GM21737 (cell line): ENCODE measurements around the gene USP24.
"Not testable (repeated sequence)": the region's sequence is repeated elsewhere in the genome, so short reads cannot be mapped to it uniquely, and the experiment has no call there.

Experiments
- ATAC-seq: cut with Tn5 transposase; IDR thresholded peaks from one replicate; pipeline ENCODE4 v1.9.1; 2021; ENCODE audit warnings: mild to moderate bottlenecking, moderate library complexity; ENCODE audit not compliant: unreplicated experiment

Gene USP24

DNA sequence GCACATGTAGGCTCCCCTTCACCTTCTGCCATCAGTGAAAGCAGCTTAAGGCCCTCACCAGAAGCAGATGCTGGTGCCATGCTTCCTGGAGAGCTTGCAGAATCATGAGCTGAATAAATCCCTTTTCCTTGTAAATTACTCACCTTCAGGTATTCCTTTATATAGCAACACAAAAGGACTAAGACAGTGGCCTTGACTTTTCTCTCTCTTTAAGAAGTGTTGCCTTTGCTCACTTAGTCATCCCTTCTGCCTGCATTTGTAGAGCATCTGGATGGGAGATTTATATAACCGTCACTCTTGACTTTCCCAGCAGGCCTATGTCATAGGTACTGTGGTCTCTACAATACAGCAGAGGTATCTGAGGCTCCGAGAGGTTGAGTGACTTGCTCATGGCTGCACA, 172.2 kb downstream of the USP24 start:
- ATAC-seq: no peak

DNA sequence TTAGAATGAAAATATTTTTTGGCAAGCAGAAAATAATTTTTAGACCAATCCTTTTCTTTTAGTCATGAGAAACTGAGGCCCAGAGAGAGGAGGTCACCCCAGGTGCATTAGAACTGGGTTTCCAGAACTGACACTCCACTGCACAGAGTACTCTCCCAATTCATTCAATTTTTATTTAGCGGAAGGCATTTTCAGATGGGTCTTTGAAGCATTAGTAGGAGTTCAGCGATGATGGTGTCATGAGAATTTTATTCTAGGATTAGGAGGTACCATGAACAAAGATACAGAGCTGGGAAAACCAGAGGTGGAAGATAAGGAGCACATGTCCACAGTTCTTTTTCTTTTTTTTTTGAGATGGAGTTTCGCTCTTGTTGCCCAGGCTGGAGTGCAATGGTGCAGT, 173.6 kb downstream of the USP24 start:
- no peak for ATAC-seq

DNA sequence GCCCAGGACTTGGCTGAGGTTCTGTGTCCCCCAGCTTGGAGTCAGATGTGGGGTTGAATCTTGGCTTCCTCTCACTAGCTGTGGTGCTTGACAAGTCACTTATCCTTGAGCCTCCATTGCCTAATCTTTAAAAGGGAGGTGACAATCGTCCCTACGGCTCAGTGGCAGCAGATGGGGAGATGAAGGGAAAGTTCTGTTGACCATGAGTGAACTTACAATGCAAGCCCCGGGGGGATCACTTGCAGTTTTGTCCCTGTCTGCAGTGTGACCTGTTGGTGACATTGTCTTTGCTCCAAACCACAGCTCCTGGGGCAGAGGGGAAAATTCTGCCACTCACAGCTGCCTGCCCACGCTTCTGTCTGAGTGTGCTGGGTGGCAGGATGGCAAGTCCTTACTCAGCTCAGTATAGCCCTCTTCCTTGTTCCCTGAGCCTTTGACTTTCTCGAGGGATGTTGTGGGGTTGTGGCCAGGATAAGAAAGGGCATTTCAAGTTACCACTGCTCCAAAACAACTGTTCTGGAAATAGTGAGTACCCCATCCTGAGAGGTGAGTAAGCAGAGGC, 174.2 kb downstream of the USP24 start:
- no peak for ATAC-seq

DNA sequence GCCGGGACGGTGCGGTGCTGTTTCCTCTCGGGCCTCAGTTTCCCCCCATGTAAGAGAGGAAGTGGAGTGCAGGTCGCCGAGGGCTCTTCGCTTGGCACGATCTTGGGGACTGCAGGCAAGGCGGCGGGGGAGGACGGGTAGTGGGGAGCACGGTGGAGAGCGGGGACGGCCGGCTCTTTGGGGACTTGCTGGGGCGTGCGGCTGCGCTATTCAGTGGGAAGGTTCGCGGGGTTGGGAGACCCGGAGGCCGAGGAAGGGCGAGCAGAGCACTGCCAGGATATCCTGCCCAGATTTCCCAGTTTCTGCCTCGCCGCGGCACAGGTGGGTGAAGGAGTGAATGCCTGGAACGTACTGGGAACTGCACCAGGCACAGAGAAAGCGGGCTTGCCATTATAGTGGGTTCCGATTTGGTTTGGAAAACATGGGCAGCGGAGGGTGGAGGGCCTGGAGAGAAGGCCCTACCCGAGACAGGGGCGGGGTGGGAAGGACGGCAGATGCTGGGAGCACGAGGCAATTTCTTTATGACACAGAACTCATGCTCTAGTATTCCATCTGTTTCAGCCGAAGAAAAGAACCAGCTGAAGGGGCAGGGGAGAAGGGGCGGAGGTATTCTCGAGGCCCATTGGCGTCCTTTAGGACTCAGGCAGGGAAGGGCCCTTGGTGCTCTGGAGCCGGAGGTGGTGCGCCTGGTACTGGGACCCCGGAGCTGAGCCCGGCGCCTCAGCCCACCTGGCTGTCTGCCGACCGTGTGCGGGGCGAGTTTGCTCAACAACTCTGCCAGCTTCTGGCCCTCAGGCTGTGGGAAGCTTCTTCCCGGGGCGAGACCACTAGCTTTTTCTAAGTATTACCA, 174.9 kb downstream of the USP24 start:
- ATAC-seq: no peak

DNA sequence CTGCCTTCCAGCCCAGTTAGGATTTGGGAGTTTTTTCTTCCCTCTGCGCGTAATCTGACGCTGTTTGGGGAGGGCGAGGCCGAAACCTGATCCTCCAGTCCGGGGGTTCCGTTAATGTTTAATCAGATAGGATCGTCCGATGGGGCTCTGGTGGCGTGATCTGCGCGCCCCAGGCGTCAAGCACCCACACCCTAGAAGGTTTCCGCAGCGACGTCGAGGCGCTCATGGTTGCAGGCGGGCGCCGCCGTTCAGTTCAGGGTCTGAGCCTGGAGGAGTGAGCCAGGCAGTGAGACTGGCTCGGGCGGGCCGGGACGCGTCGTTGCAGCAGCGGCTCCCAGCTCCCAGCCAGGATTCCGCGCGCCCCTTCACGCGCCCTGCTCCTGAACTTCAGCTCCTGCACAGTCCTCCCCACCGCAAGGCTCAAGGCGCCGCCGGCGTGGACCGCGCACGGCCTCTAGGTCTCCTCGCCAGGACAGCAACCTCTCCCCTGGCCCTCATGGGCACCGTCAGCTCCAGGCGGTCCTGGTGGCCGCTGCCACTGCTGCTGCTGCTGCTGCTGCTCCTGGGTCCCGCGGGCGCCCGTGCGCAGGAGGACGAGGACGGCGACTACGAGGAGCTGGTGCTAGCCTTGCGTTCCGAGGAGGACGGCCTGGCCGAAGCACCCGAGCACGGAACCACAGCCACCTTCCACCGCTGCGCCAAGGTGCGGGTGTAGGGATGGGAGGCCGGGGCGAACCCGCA, 175.7 kb downstream of the USP24 start, which contains the start of gene PCSK9:
TSS of gene PCSK9 (plus strand) at position 207 of the 741 bp plus-strand sequence. CDS start at position 497, 290 bp downstream.
- ATAC-seq: no peak

DNA sequence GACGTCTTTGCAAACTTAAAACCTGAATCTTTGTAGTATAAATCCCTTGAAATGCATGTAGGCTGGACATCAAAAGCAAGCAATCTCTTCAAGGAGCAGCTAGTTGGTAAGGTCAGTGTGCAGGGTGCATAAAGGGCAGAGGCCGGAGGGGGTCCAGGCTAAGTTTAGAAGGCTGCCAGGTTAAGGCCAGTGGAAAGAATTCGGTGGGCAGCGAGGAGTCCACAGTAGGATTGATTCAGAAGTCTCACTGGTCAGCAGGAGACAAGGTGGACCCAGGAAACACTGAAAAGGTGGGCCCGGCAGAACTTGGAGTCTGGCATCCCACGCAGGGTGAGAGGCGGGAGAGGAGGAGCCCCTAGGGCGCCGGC, 176.2 kb downstream of the USP24 start:
- no peak for ATAC-seq

DNA sequence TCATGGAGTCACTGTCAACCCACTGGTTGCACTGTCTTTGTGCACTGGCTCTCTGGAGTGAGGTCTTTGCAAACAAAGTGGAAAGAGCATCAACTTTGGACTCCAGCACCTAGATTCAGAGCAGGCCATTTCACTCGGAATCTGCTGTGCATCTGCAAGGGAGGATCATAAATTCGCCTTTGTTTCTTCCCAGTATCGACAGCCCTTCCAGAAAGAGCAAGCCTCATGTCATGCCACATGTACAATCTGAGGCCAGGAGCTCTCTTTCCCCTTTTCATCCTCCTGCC, 176.7 kb downstream of the USP24 start:
- ATAC-seq: no peak

DNA sequence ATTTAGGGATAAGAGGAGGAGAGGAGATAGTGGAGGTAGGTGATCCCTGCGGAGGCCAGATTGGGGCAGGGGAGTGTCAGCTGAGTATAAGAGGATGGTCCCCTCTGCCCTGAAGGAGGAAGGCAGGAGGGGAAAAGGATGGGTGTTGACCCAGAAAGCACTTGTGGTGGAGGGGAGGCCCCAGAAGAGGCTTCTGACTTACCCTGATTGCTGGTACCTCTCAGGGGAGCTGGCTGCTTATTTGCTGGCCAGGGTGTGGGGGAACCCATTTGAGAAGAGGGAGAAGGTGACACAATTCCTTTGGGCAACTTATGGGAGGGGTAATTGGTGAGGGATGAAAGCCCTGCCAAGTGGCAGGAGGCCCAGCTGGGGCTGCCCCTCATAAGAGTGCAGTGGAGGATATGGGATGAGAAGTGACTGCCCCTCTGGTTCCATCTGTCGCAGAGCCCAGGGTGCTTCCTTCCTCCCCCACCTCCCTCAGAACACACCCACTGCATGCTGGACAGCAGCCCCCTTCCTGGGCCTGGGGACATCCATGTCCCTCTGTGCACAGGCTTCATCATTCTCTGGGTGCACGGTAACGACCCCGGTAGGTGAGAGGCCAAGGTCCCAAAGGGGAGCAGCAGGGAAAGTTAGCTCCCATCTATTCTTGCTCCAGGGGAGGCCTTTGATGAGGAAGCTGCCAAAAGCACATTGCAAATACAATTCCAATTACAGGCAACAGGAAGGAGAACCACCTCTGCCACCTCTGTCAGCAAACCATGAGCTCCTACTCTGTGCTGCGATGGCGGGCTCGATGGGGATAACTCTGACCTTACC, 177.2 kb downstream of the USP24 start:
- ATAC-seq: no peak

DNA sequence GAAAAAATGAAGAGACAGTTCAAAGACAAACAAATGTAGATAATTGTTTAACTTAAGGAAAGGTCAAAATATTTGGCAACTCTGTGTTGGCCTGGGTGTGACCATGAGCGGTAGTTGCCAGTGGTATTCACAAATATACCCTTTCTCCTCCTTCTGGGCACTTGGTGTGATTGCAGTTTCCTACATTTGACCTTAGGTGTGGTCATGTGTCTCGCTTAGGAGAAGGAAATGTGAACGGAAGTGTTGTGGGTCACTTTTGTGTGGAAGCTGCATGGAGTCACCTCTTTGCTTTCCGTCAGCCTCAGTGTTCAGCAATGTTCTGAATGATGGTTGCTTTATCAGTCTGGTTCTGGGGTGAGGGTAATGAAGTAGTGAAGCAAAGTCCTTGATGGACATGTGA, 179.3 kb downstream of the USP24 start:
- no peak for ATAC-seq

DNA sequence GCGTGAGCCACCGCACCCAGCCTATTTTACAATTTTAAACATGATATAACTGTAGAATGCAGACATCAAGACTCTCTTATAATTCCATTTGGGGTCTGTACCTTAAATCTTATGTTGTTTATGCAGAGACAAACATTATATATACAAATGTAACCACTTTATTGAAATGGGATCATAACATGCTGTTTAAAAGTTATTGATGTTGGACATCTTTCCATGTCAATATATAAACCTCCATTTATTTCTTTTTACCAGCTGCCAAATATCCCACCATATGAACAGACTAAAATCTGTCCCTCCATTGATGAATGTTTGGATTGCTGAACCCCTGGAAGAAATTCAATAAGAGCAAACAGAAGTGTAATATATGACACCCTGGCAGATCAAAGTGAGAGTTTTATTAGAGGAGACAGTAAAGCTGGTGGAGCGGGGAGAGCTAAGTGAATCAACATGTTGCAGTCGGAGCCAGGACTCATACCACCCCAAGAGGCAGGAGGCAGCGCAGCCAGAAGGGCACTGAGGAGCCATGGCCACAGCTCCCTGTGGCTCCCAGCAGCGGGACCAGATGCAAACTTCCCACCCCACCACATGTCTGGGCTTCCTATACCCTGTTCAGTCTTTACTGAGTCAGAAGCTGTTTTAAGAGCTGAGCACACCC, 180.6 kb downstream of the USP24 start:
- no peak for ATAC-seq

DNA sequence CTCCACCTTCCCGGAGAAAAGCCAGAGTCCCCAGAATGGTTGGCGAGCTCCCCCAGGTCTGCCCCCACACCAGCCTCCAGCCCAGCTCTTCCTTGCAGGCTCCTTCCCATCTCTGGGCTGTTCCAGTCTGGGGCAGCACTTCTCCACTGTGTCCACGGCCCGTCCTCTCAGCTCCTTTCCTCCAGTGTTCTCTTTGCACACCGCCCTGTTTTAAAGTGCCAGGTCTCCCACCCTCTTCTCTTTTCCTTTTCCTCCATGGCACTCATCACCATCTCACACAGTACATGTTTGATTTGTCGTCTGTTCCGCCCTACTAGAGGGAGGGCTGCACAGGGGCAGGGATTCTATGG, 181.9 kb downstream of the USP24 start:
- ATAC-seq: no peak

DNA sequence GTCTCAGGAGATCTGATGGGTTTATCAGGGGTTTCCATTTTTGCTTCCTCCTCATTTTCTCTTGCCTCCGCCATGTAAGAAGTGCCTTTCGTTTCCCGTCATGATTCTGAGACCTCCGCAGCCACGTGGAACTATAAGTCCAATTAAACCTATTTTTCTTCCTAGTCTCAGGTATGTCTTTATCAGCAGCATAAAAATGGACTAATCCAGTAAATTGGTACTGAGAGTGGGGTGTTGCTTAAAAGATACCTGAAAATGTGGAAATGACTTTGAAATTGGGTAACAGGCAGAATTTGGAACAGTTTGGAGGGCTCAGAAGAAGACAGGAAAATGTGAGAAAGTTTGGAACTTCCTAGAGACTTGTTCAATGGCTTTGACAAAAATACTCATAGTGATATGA, 184.1 kb downstream of the USP24 start:
- not testable (repeated sequence) for ATAC-seq

DNA sequence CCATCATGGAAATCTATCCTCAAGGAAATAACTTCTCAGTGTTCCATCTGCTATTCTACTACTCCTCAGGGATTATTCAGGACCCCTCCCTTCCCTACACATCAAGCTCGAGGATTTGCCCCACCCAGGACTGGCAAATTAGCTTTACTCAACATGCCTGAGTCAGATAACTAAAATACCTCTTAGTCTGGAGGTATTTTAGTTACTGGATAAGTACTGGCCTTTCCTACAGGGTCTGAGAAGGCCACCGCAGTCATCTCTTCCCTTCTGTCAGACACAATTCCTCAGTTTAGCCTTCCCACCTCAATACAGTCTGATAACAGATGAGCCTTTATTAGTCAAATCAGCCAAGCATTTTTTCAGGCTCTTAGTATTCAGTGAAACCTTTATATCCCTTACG, 188.5 kb downstream of the USP24 start:
- not testable (repeated sequence) for ATAC-seq

DNA sequence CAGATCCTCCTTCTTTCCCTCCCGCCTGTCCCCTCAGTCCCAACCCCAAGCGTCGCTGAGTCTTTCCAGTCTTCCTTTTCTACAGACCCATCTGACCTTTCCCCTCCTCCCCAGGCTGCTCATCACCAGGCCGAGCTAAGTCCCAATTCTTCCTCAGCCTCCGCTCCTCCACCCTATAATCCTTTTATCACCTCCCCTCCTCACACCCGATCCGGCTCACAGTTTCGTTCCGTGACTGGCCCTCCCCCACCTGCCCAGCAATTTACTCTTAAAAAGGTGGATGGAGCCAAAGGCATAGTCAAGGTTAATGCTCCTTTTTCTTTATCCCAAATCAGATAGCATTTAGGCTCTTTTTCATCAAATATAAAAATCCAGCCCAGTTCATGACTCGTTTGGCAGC, 191.0 kb downstream of the USP24 start:
- not testable (repeated sequence) for ATAC-seq

DNA sequence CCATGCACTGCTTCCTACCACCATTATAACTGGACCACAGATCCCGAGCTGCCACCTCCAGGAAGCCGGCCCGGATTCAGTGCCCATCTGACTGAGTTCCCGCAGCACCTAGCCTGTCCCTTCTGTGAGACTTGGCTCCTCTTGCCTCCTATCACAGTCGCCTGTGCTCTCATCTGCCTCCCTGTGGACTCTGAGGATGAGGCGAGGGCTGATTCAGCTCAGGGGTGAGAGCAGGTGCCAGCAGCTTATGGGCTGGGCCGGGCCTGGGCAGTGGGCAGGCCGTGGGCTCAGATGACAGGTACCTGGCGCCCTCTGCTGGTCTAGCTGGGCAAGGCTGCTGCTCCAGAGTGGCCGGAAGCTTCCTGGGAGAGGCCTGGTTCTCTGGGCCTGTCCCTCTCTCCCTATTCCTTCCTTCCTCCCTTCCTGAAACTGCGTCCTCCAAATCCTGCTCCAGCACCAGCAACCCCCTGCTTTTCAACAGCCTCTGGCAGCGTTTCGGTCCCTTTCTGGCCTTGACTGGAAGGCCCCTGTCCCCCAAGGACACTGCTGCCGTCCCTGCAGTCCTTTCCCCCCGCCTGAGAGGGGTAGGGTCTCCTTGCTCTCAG, 193.1 kb downstream of the USP24 start:
- ATAC-seq: peak; percentile 72

DNA sequence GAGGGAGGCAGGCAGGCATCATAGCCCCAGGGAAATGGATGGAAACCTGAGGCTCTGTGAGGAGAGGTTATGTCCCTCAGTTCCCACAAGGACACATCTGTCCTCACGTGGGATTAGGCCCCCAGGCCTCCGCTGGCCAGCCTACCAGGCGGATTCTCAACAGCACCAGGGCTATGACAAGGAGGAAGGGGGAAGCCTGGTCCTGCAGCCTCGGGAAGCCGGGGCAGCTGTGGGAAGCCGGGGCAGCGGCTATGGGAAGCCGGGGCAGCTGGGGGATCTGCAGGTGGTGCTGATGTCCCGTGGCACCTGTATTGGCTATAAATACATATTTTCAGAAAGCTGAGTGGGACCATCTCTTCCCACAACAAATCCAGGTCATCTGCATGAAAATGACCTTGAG, 196.8 kb downstream of the USP24 start:
- ATAC-seq: no peak
